HG02759 (cell line): ENCODE results near the gene MINDY1.

ENCODE experiments used
- ATAC-seq: cut with Tn5 transposase; IDR thresholded peaks from one replicate; pipeline ENCODE4 v1.9.1; 2021; ENCODE audit warnings: mild to moderate bottlenecking, moderate library complexity; ENCODE audit not compliant: unreplicated experiment

MINDY1 gene

DNA sequence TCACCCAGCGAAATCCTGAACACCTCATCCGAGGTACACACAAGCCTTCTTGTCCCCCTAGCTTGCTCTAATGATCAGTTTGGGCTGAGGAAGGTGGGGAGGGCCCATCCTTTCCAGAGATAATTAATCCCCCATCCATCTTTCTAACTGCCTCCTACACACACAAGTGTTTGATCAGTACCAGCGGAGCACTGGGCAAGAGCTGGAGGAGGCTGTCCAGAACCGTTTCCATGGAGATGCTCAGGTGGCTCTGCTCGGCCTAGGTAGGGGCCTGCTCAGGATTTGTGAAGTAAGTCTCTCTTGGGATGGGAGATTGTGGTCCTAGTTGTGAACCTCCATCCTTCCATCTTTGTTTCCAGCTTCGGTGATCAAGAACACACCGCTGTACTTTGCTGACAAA is 18.8 kb downstream of the MINDY1 start:
- ATAC-seq, result no peak

DNA sequence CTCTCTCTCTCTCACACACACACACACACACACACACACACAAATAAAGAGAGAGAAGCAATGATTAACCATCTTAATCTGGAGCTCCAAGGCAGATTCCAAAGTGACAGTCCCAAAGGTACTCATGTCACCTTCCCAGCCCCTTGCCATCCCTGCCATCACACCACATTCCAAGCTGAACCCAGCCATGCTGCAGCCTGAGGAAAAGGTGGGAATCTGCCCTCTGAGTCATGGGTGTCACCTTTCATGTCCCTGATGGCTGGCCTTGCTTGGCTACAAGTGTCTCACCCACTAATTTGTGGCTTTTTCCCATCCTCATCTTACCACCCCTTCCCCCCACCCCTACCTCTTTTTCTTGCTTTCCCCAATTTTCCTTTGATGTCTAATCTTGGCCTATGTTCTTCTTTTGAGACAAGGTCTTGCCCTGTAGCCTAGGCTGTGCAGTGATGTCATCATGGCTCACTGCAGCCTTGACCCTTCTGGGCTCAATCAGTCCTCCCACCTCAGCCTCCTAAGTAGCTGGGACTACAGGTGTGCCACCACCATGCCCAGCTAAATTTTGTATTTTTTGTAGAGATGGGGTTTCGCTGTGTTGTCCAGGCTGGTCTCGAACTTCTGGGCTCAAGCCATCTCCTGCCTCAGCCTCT is 21.4 kb downstream of the MINDY1 start:
- ATAC-seq, result no peak

- no peak for ATAC-seq
These were observed 24.6 kb downstream of the MINDY1 start, which contains the start of gene ANXA9 for GRCh38 chr1:150981805-150982712. ANXA9 (plus strand) TSS chr1:150982292; CDS start chr1:150983106, 814 bp downstream.

DNA sequence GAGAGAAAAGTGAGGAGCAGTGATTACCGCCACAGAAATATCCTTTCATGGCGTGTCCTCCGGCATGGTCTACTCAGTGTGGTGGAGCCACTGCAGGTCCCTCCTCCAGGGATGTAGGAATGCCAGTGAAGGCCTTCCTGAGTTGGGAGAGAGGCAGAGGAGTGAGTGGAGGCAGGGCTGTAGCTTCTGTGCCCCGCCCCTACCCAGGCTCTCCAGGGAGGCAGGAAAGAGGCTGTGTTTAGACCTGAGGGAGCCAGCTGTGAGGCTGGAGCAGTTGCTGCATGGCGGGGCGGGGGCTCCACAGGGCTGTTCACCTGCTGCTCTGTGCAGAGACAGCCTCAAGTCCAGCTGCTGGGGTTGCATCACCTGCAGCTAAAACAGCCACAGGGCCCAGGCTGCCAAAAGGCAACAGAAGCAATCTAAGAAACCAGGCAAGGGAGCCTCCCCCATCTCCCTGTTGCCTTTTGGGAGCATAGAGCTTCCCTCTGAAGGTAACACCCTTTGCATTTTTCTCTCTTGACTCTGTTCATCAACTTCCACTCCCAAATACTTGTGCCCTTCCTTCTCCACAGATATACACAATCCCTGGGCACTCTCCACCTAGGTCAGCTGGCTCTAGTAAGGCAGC is 25.4 kb downstream of the MINDY1 start:
- no peak for ATAC-seq

DNA sequence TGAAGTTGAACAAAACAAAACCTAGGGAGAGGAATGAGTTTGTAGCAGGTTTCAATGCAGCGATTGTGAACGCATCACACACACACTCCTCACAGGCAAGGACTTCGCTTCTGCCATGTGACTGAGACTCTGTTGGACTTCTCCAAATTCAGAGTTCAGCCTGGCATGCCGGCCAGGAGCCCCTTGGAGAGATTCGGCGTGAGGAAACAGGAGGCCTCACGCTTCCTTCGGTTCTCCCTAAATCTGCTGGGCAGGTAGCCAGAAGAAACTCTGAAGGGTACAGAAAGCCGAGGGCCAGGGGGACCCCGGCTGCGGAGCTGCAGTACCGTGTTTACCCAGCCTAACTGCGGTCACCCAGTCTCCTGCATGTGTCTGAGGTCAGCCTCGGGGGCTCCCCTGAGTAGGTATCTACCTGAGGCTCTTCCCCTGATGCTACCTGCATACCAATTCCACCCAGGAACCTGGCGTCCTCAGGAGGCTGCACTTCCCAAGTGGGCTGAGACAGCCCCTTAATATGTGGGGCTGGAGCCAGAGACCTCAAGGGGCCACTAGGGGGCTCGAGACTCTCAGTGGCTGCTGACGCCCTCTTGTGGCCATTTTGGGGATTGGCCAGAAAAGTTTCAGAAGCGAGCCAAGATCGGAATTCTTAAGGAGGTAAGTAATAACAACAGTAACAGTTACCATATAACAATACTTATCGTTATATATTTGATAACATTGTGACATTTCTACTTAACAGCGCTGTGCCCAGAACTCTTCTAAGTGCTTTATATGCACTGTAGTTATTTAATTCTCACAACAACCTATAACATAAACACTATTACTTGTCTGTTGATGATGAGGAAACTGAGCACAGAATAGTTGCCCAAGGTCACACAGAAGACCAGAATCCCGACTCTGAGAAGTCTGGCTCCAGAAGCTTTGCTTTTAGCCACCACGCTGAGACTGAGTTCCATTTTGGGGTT is 27.3 kb downstream of the MINDY1 start:
- ATAC-seq, result peak; percentile 41

GRCh38 chr1:150976879-150977694 is 29.6 kb downstream of the MINDY1 start:
- no peak for ATAC-seq

- ATAC-seq, result no peak
These were observed 30.3 kb downstream of the MINDY1 start for GRCh38 chr1:150976401-150976821.

GRCh38 chr1:150974580-150975478 is 31.9 kb downstream of the MINDY1 start, which contains the start of gene CERS2:
CERS2 (minus strand) TSS chr1:150974835; CDS start chr1:150969090, 5,745 bp downstream.
- peak; percentile 56 for ATAC-seq

- peak; percentile 47 for ATAC-seq
These were observed 32.7 kb downstream of the MINDY1 start for GRCh38 chr1:150973836-150974579.

- no peak for ATAC-seq
These were observed 33.4 kb downstream of the MINDY1 start for GRCh38 chr1:150973258-150973835.

DNA sequence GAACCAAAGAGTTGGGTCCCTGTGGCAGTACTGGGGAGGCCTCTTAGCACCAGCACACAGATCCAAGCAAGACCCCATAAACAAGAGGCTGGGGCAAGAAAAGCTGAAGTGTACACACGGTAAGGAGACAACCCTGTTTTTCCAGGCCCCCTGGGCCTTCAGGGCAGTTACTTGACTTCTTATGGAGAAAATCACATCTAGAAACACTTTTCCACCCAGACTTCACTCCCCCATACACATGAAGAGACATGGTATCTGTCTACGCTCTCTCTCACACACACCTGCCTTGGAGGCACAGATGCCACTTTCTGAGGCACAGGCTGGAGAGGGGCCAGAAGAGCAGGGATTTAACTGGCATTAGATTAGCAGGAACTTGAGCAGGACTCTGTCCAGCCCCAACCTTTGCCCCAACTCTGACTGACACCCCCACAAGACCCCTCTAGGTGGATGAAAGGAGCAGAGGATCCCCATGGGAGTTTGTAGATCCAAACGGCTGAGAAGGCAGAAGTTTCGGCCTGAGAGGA is 34.2 kb downstream of the MINDY1 start:
- no peak for ATAC-seq

GRCh38 chr1:150971583-150972416 is 34.9 kb downstream of the MINDY1 start:
- ATAC-seq, result no peak

GRCh38 chr1:150970808-150971582 is 35.7 kb downstream of the MINDY1 start:
- no peak for ATAC-seq

DNA sequence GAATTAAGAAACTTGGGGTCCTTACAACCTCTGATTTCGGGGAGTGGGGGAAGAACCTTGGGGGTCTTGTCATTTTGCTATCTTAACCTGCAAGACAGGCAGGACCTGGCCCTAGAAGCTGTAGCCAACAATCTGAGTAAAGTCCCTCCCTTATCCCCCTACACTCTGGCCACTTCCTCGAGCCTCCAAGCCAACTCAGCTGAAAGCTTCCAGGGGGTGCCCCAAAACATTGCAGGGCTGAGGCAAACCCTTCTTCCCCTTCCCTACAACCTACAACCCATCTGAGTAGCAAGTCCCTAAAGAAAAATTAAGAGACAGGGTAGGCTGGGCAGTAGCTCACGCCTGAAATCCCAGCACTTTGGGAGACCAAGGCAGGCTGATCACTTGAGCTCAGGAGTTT is 37.1 kb downstream of the MINDY1 start:
- ATAC-seq, result no peak

GRCh38 chr1:150968491-150968890 is 38.2 kb downstream of the MINDY1 start:
- ATAC-seq, result no peak

- ATAC-seq, result no peak
These were observed 38.8 kb downstream of the MINDY1 start for GRCh38 chr1:150967936-150968335.
